Lower leg skin (tissue), 4 donors: Measurements from ENCODE around the gene LPIN1. TPM values are rescaled to one million over a fixed set of nuclear protein-coding genes. Genes with fewer than 3 reads are reported as not detected.
"Not testable (repeated sequence)": the region's sequence is repeated elsewhere in the genome, so short reads cannot be mapped to it uniquely, and the experiment has no call there.

Source experiments
- DNase-seq, 2 donors: peaks; one replicate each; pipeline ENCODE4 v3.0.0-alpha.2; 2019; ENCODE audit warnings: low spot score in 2 of 2
- H3K4me3 ChIP-seq: fragments of 200-600 bp; sonication (generic); 2 replicates; pipeline ENCODE4 v1.5.1; 2017; ENCODE audit warnings: mild to moderate bottlenecking, low read depth; ENCODE audit not compliant: poor library complexity, severe bottlenecking
- CTCF ChIP-seq, 3 donors: fragments of 450-650 bp; IDR thresholded peaks; one replicate each; pipeline ENCODE4 v1.5.1; 2016; ENCODE audit warnings: antibody characterized with exemption in 3 of 3, mild to moderate bottlenecking in 3 of 3, moderate library complexity in 2 of 3
- POLR2A ChIP-seq, 2 donors: fragments of 450-650 bp; IDR thresholded peaks; one replicate each; pipeline ENCODE4 v1.6.1; 2016 to 2017; ENCODE audit warnings: antibody characterized with exemption in 2 of 2, mild to moderate bottlenecking in 1 of 2, moderate library complexity in 1 of 2
- WGBS, 2 donors: methylation state at CpG; one replicate each; pipeline ENCODE4 v1.1.5; 2018; 5-methylcytosine and 5-hydroxymethylcytosine counted together
- intact Hi-C: fragments of 100-400 bp; cut with DNase I; formaldehyde crosslinking; loops from one replicate; pipeline ENCODE4 v1.15.0; 2023; ENCODE audit warnings: low total_unique reads
- total RNA-seq, 4 donors: library from RNA; depleted of rRNA; stranded (reverse); fragments of >200 nt; gene quantifications; one replicate each; pipeline ENCODE4 v1.1.0, GENCODE V29; 2016

Gene LPIN1
- total RNA-seq, 4 donors from 2014 or later: 15.6 to 45.8 (median 35.0) TPM

GRCh38 chr2:11810237-11810977 lies 64.0 kb downstream of the LPIN1 start:
- WGBS, 2 donors: 95 to 97% methylated on average over 12 of the region's 12 CpGs
- DNase-seq: peak in 1 of 2 donors; percentile 42
- intact Hi-C loops: no loop called here
- no peak for TF ChIP-seq CTCF (IDR thresholded peaks at IDR 0.05)
- TF ChIP-seq POLR2A (IDR thresholded peaks at IDR 0.05): no peak
- H3K4me3 ChIP-seq: no peak overlapping the region

GRCh38 chr2:11811036-11811654 lies 64.7 kb downstream of the LPIN1 start:
- 86 to 94% methylated on average over 6 of the region's 6 CpGs for WGBS, 2 donors
- intact Hi-C loops: no loop called here
- peak in 1 of 2 donors; percentile 72 for DNase-seq

GRCh38 chr2:11812466-11813248 lies 66.2 kb downstream of the LPIN1 start:
- peak in 1 of 2 donors; percentile 76 for DNase-seq
- peak in 1 of 3 donors; percentile 23 for TF ChIP-seq CTCF (IDR thresholded peaks at IDR 0.05)
- TF ChIP-seq POLR2A (IDR thresholded peaks at IDR 0.05): no peak
- WGBS, 2 donors: 94 to 95% methylated on average over 25 of the region's 25 CpGs
- H3K4me3 ChIP-seq: no peak overlapping the region
- intact Hi-C loops: no loop called here

More at GRCh38 chr2:11811036-11811654, 64.7 kb downstream of the LPIN1 start:
- TF ChIP-seq CTCF (IDR thresholded peaks at IDR 0.05) (no peak), POLR2A (IDR thresholded peaks at IDR 0.05) (no peak)
- no peak overlapping the region for H3K4me3 ChIP-seq

GRCh38 chr2:11813345-11813744 lies 66.9 kb downstream of the LPIN1 start:
- H3K4me3 ChIP-seq, intact Hi-C loops: not testable (repeated sequence)
- peak in 1 of 2 donors; percentile 61 for DNase-seq
- WGBS, 2 donors: 95 to 97% methylated on average over 10 of the region's 10 CpGs

GRCh38 chr2:11813951-11814350 lies 67.5 kb downstream of the LPIN1 start:
- WGBS, 2 donors: 91 to 95% methylated on average over 7 of the region's 7 CpGs
- intact Hi-C loops: no loop called here
- TF ChIP-seq POLR2A (IDR thresholded peaks at IDR 0.05) (no peak), CTCF (IDR thresholded peaks at IDR 0.05) (no peak)
- H3K4me3 ChIP-seq: no peak overlapping the region
- peak in 1 of 2 donors; percentile 57 for DNase-seq

GRCh38 chr2:11814979-11815510 lies 68.6 kb downstream of the LPIN1 start:
- intact Hi-C loops: no loop called here
- WGBS, 2 donors: 88 to 90% methylated on average over 13 of the region's 13 CpGs
- peak in 1 of 2 donors; percentile 59 for DNase-seq
- H3K4me3 ChIP-seq: no peak overlapping the region
- TF ChIP-seq CTCF (IDR thresholded peaks at IDR 0.05): no peak
- TF ChIP-seq POLR2A (IDR thresholded peaks at IDR 0.05): no peak

GRCh38 chr2:11816935-11817334 lies 70.5 kb downstream of the LPIN1 start:
- H3K4me3 ChIP-seq, DNase-seq, intact Hi-C loops: not testable (repeated sequence)
- 93 to 97% methylated on average over 3 of the region's 3 CpGs for WGBS, 2 donors
